Natural killer cell (primary cell): ENCODE data around the gene ASMTL. TPM values are rescaled to one million over a fixed set of nuclear protein-coding genes. Genes with fewer than 3 reads are reported as not detected.
A peak's percentile ranks its signal among the peaks of the same experiment; 100 is the strongest.

Source experiments
- ATAC-seq, 3 donors: fragments of 150-1000 bp in 2 of 3; fragments of 200-7000 bp in 1 of 3; cut with Tn5 transposase; 1 replicate in 1 of 3; 2 replicates in 2 of 3; pipeline ENCODE4 v1.10.0; 2021; ENCODE audit warnings: mild to moderate bottlenecking in 2 of 3, moderate library complexity in 2 of 3
- DNase-seq, 2 donors: peaks; one replicate each; pipeline versions ENCODE4 v3.0.0 to v3.0.0-alpha.2; 2013 to 2021; ENCODE audit warnings: mixed read lengths in 1 of 2
- H3K27ac ChIP-seq: one replicate; pipeline ENCODE4 v1.5.1; 2013; ENCODE audit warnings: mild to moderate bottlenecking, low read length
- H3K27me3 ChIP-seq: one replicate; pipeline ENCODE4 v1.6.1; 2013; ENCODE audit warnings: low read length; ENCODE audit not compliant: control insufficient read depth, insufficient read depth
- H3K36me3 ChIP-seq: one replicate; pipeline ENCODE4 v1.6.1; 2013; ENCODE audit warnings: low read length; ENCODE audit not compliant: control insufficient read depth, insufficient read depth
- H3K4me1 ChIP-seq: one replicate; pipeline ENCODE4 v1.6.1; 2013; ENCODE audit warnings: low read length; ENCODE audit not compliant: control insufficient read depth, insufficient read depth
- H3K4me3 ChIP-seq: one replicate; pipeline ENCODE4 v1.5.1; 2013; ENCODE audit warnings: low read length
- H3K9me3 ChIP-seq: one replicate; pipeline ENCODE4 v1.6.1; 2013; ENCODE audit warnings: low read length; ENCODE audit not compliant: control insufficient read depth, insufficient read depth
- H3K27ac Mint-ChIP-seq, 2 donors: one replicate each; pipeline ENCODE4 v1.8.0; 2022; ENCODE audit warnings: mild to moderate bottlenecking in 2 of 2, mixed read lengths in 2 of 2, moderate library complexity in 1 of 2
- H3K27me3 Mint-ChIP-seq, 2 donors: one replicate each; pipeline ENCODE4 v1.8.0; 2022; ENCODE audit warnings: low read depth in 2 of 2, mixed read lengths in 2 of 2
- H3K36me3 Mint-ChIP-seq: one replicate; pipeline ENCODE4 v1.8.0; 2022; ENCODE audit warnings: mixed read lengths
- H3K4me1 Mint-ChIP-seq, 2 donors: one replicate each; pipeline ENCODE4 v1.8.0; 2022; ENCODE audit warnings: mixed read lengths in 2 of 2
- H3K4me3 Mint-ChIP-seq: one replicate; pipeline ENCODE4 v1.8.0; 2022; ENCODE audit warnings: mild to moderate bottlenecking, moderate library complexity, mixed read lengths
- H3K9me3 Mint-ChIP-seq, 2 donors: one replicate each; pipeline ENCODE4 v1.8.0; 2022; ENCODE audit warnings: mixed read lengths in 2 of 2
- CTCF ChIP-seq: fragments of 200-600 bp; IDR thresholded peaks from one replicate; pipeline ENCODE4 v1.8.0; 2022; ENCODE audit warnings: antibody characterized with exemption
- WGBS: methylation state at CpG from one replicate; pipeline ENCODE4 v1.1.7; 2013; ENCODE audit warnings: missing lambda C conversion rate; ENCODE audit not compliant: insufficient coverage; 5-methylcytosine and 5-hydroxymethylcytosine counted together
- intact Hi-C: fragments of 100-400 bp; cut with micrococcal nuclease; formaldehyde crosslinking; loops from one replicate; pipeline ENCODE4 v1.14.2; 2022
- total RNA-seq, 4 donors: library from RNA; stranded (reverse); fragments of 120-200 nt in 1 of 4; gene quantifications; one replicate each; pipeline versions ENCODE4 v1.2.3 to v1.2.4, GENCODE V29; 2013 to 2022

The ASMTL gene
- total RNA-seq, 3 donors from 2014 or later (not counting 1 experiment from before 2014, with no cell fraction given), result 58.5 to 80.3 (median 66.1) TPM

DNA sequence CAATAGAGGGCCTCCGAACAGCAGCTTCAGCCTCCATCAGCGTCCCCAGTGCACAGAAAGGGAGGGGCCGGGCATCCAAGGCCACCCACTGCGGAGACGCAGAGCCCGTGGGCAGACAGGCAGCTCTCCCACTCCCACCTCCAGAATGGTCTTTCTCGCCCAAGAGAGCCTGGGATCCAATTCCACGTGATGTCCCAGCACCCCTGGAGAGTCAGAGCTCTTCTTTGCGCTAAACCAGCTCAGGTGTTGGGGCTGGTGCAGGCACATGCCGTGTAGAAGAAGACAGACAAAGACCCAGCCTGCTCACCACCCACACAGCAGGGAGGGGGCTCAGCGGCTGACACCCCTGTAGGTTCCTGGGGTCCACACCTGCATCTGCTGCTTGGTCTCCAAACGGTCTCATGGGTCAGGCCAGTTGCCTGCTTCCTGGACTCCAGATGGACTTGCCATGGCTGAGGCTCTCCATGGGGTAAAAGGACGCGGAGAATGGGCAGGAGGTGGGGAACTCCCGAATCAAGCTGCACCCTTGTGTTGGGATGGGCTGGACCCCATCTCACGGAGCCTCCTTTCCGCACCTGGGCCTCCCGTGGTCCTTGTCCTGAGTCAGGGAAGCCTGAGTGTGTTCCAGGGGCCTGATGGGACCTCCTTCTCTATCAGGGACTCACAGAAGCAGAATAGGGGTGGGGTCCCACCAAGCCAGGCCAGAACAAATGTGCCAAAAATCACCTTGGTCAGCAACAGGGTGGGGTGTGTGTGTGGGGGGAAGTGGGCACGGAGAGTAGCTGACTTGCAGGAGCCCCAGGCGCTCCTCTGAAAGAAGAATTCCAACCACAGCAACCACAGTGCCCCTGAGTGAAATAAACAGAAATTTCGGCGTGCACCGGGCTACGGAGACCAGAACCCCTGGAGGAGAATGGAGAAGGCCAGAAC is 11.6 kb upstream of the ASMTL start:
- DNase-seq (peak; percentile 52 to 67), ATAC-seq (peak in 2 of 3 donors; percentile 2 to 6)
- Histone ChIP-seq H3K27ac (peak overlapping the region; percentile 83), H3K4me1 (peaks cover 79% of the 10 kb centered on the region), H3K9me3 (no peaks in the 10 kb centered on the region), H3K36me3 (peaks cover 26% of the 10 kb centered on the region), H3K4me3 (peak overlapping the region; percentile 38), H3K27me3 (no peaks in the 10 kb centered on the region)
- Mint-ChIP-seq H3K27ac (peak overlapping the region; percentile 90 to 91), H3K4me1 (peaks cover 62 to 67% of the 10 kb centered on the region in 2 donors), H3K27me3 (no peaks in the 10 kb centered on the region), H3K9me3 (no peaks in the 10 kb centered on the region), H3K36me3 (no peaks in the 10 kb centered on the region), H3K4me3 (peak overlapping the region; percentile 92)
- intact Hi-C loops, result loop anchor here (1.0 to 10.0 kb wide), 3 partner anchors 18 to 1230 kb away; partner anchors contain the start of gene CD99
- WGBS, result 38% methylated on average over 24 of the region's 24 CpGs
- no peak for TF ChIP-seq CTCF

GRCh38 chrX:1463581-1463980 is 10.9 kb upstream of the ASMTL start:
- no peak overlapping the region for H3K4me3 ChIP-seq
- TF ChIP-seq CTCF, result no peak
- intact Hi-C loops, result loop anchor here (1.0 to 10.0 kb wide), 4 partner anchors 44 to 1231 kb away; partner anchors contain the start of genes CD99 and P2RY8
- no peaks in the 10 kb centered on the region for H3K9me3 ChIP-seq
- H3K4me3 Mint-ChIP-seq, result peak overlapping the region; percentile 92
- no peaks in the 10 kb centered on the region for H3K9me3 Mint-ChIP-seq
- H3K27ac ChIP-seq, result peak overlapping the region; percentile 83
- peaks cover 74% of the 10 kb centered on the region for H3K4me1 ChIP-seq
- H3K4me1 Mint-ChIP-seq, result peaks cover 58 to 62% of the 10 kb centered on the region in 2 donors
- peak overlapping the region; percentile 90 to 91 for H3K27ac Mint-ChIP-seq
- H3K36me3 Mint-ChIP-seq, result no peaks in the 10 kb centered on the region
- H3K36me3 ChIP-seq, result peaks cover 26% of the 10 kb centered on the region
- DNase-seq (peak in 1 of 2 donors; percentile 16), ATAC-seq (no peak)
- H3K27me3 Mint-ChIP-seq, result no peaks in the 10 kb centered on the region
- H3K27me3 ChIP-seq, result no peaks in the 10 kb centered on the region
- WGBS, result 82% methylated on average over 5 of the region's 5 CpGs

DNA sequence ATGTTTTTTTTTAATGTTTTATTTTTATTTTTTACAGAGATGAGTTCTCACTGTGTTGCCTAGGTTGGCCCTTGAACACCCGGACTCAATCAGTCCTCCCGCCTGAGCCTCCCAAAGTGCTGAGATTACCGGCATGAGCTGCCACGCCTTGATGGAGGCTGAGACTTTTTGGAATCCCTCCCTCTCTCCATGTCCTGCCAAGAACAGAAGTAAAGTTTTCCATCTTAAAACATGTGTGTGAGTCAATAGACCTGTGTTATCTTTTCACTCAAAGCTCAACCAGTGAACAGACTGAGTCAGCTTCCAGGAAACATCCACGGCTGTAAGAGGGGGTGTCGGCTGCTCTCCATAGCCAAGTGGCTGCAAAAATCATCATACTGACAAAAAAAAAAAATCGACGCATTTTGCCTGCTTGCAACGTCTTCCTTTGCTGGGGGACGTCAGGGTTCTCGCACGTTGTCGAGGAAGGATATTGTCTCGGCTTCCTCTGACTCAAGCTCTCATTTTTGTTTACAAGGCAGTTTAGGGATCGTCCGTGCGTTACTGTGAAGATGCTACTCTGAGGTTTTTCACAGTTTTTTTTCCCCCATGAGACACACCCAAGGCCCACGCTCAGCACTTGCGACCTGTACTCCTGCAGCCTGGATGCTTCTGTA is 10.0 kb upstream of the ASMTL start:
- H3K9me3 ChIP-seq, result no peaks in the 10 kb centered on the region
- peak; percentile 69 to 86 (median 82) for ATAC-seq
- DNase-seq, result peak; percentile 58 to 95
- H3K36me3 ChIP-seq, result peaks cover 26% of the 10 kb centered on the region
- TF ChIP-seq CTCF, result no peak
- intact Hi-C loops, result loop anchor here (1.0 to 10.0 kb wide), 4 partner anchors 45 to 1232 kb away; partner anchors contain the start of genes CD99 and P2RY8
- H3K27ac ChIP-seq, result peak overlapping the region; percentile 83
- peak overlapping the region; percentile 90 to 91 for H3K27ac Mint-ChIP-seq
- H3K27me3 Mint-ChIP-seq, result no peaks in the 10 kb centered on the region
- H3K36me3 Mint-ChIP-seq, result no peaks in the 10 kb centered on the region
- no peak overlapping the region for H3K4me3 ChIP-seq
- H3K4me1 ChIP-seq, result peaks cover 65% of the 10 kb centered on the region
- 22% methylated on average over 19 of the region's 19 CpGs for WGBS
- no peaks in the 10 kb centered on the region for H3K9me3 Mint-ChIP-seq
- peaks cover 54 to 56% of the 10 kb centered on the region in 2 donors for H3K4me1 Mint-ChIP-seq
- no peaks in the 10 kb centered on the region for H3K27me3 ChIP-seq
- H3K4me3 Mint-ChIP-seq, result peak overlapping the region; percentile 92
